HT-29 (cell line): ENCODE results near the gene KNTC1. TPM values are rescaled to one million over a fixed set of nuclear protein-coding genes. Genes with fewer than 3 reads are reported as not detected.
"Not testable (repeated sequence)": the region's sequence is repeated elsewhere in the genome, so short reads cannot be mapped to it uniquely, and the experiment has no call there.

ENCODE experiments used
- DNase-seq: peaks from one replicate; pipeline ENCODE4 v3.0.0-alpha.2; 2015; ENCODE audit warnings: low spot score
- total RNA-seq: library from RNA; depleted of rRNA; stranded (reverse); fragments of >200 nt; shearing (Covaris generic); gene quantifications from 2 replicates; pipeline ENCODE4 v1.2.3, GENCODE V29; 2014

The KNTC1 gene
- total RNA-seq, 1 experiment from 2014 or later = 38.8 TPM

GRCh38 chr12:122508163-122508562 is 18.9 kb upstream of the KNTC1 start:
- DNase-seq = no peak

- not testable (repeated sequence) for DNase-seq
Measured at GRCh38 chr12:122513028-122513427, 14.0 kb upstream of the KNTC1 start.

- no peak for DNase-seq
Measured at GRCh38 chr12:122513660-122514059, 13.4 kb upstream of the KNTC1 start.

- no peak for DNase-seq
Measured at GRCh38 chr12:122515275-122515674, 11.8 kb upstream of the KNTC1 start.

GRCh38 chr12:122516544-122517361 is 10.3 kb upstream of the KNTC1 start:
- DNase-seq = no peak

GRCh38 chr12:122517877-122518276 is 9.2 kb upstream of the KNTC1 start:
- no peak for DNase-seq

GRCh38 chr12:122518908-122519307 is 8.1 kb upstream of the KNTC1 start:
- no peak for DNase-seq

GRCh38 chr12:122519418-122519817 is 7.6 kb upstream of the KNTC1 start:
- no peak for DNase-seq

GRCh38 chr12:122520676-122521075 is 6.4 kb upstream of the KNTC1 start:
- DNase-seq = no peak

GRCh38 chr12:122523280-122523679 is 3.8 kb upstream of the KNTC1 start:
- no peak for DNase-seq

GRCh38 chr12:122523846-122524718 is 3.0 kb upstream of the KNTC1 start:
- peak; percentile 31 for DNase-seq

- DNase-seq = peak; percentile 67
Measured at GRCh38 chr12:122527478-122527944, 462 bp downstream of the KNTC1 start.

GRCh38 chr12:122528582-122528981 is 1.5 kb downstream of the KNTC1 start:
- DNase-seq = no peak

- no peak for DNase-seq
Measured at GRCh38 chr12:122528992-122529391, 1.9 kb downstream of the KNTC1 start.

- DNase-seq = no peak
Measured at GRCh38 chr12:122533856-122534255, 6.8 kb downstream of the KNTC1 start.

GRCh38 chr12:122537021-122537420 is 10.0 kb downstream of the KNTC1 start:
- DNase-seq = no peak

- DNase-seq = no peak
Measured at GRCh38 chr12:122538496-122538895, 11.4 kb downstream of the KNTC1 start.

- DNase-seq = no peak
Measured at GRCh38 chr12:122544537-122544936, 17.5 kb downstream of the KNTC1 start.

GRCh38 chr12:122545855-122546254 is 18.8 kb downstream of the KNTC1 start:
- DNase-seq = no peak

- no peak for DNase-seq
Measured at GRCh38 chr12:122547330-122547729, 20.3 kb downstream of the KNTC1 start.

- DNase-seq = no peak
Measured at GRCh38 chr12:122558745-122559641, 31.9 kb downstream of the KNTC1 start.
